Activated CD4-positive, alpha-beta T cell treated with anti-CD3 and anti-CD28 coated beads for 1 hour (primary cell): ENCODE results near the gene FAM234B.
"Not testable (repeated sequence)": the region's sequence is repeated elsewhere in the genome, so short reads cannot be mapped to it uniquely, and the experiment has no call there.

Source experiments
- DNase-seq: peaks from one replicate; pipeline ENCODE4 v3.0.0-alpha.2; 2020

Gene FAM234B

DNA sequence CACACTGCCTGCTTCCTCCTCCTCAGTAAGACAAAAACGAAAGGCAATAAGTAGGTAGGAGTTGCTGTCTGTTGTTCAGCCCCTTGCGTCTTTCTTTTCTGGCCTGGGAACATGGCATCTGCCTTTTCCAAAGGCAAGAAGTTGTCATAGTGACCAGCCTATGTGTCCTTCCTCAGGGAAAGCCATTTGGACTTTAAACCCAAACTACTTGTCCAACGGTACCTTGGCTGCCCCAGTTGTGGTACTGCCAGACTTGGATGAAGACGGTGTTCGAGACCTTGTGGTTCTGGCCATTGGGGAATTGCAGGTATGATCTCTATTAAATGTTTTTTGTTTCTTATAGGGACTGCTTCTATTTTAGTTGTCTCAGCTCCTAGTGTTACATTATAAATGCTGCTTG, 18.5 kb downstream of the FAM234B start:
- no peak for DNase-seq

DNA sequence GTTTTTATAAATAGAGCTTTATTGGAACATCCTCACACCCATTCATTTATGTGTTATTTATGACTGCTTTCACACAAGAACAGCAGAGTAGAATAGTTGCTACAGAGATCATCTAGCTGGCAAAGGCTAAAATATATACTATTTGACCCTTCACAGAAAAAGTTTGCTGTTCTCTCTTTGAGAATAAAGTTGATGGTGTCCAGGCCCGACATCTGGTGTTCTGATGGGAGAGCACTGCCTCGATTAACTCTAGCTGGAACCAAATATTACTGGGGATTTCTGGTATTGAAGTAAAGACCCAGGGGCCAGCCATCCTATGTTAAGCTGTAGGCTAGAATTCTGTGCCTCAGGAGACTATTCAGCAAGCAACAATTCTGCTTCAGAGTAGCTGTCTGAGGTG, 21.8 kb downstream of the FAM234B start:
- DNase-seq, result no peak

DNA sequence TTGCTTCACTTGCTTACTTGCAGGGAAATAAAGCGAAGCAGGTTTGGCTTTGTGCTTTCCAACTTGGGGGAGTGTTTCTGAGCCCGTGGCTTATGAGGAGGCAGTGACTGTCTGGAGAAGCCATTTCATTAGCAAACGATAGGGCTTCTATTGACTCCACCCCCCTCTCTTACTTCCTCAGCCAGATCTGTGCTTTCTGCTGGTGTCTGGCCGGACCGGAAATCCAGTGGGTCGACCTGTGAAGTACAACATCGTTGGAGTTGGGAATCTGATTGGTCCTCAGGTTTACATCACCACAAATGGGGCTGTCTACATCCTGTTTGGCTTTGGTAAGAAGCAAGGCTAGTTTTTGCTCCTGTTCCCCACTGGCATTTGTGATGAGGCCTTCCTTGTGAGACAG, 22.3 kb downstream of the FAM234B start:
- DNase-seq, result no peak

DNA sequence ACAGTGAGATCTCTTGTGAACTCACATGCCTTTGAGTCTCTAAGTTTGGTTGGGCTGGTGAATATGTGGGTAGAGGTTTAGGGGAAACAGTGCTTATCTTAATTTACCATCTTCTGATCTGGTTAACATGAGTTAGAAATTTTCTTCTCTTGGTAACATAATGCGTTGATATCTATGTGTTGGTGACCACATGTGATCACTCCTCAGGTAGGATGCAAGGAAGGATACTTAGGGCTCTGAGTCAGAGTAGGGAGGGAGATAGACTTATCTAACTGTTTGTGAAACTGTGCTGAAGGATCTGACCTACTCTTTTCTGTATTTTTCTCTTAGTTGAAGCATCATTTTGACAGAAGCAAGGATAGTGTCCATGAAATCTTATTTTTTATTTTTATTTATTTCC, 23.1 kb downstream of the FAM234B start:
- DNase-seq, result no peak

DNA sequence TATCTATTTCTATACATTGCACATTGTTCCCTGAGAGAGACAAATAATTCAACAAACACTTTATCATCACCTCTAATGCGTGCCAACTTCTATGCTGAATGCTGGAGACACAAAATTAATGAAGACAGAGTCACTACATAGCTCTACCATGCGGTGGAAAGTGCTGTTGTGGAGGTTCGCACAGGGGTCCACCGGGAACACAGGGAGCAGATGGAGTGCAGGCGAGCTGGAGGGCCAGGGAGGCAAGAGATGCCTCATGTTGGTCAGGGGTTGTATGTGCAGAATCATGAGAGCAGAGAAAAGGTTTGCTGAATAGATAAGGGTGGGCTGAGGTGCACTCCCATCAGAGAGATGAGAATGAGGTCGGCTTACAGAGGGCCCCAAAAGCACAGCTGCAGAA, 25.2 kb downstream of the FAM234B start:
- no peak for DNase-seq

DNA sequence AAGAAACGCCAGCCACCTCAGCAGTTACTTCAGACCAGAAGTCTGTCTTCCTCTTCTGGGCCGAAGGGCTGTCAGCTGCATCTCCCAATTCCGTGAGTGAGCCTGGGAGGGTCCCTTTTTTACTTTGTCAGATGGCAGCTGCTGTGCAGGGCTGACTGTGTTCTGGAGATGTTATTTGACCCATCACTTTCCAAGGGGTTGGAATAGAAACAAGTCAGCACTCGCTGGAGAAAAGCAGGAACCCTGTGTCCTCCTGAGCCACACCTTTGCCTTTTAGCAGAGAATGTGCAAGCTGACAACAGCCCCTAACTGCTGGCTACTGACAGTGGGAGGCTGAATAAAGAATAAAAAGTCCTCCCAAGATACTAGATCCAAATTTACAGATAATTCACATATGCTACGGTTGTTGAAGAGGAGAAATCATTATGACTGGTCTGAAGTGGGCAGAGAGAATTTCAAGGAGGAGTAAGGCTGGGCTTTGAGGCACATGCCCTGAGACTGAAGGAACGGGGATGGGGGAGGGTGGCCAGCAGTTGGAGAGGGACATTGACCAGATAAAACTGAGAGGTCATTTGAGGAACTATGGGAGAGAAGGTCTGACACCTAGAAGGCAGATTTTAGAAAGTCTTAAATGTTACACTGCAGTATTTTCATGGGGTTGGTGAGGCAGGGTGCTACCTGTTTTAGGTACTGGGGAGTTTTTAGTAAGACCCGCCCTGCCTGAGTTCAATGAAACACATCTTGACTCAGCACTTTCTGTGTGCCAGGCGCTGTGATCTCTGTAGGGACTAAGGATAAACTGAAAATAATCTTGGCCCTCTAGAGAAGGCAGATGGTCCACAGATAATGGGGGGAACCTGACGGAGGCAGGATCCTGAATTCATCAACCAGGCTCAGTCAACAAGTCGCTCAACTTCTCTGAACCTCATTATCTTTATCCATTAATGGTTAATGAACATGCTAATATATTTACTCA, 27.4 kb downstream of the FAM234B start:
- no peak for DNase-seq

DNA sequence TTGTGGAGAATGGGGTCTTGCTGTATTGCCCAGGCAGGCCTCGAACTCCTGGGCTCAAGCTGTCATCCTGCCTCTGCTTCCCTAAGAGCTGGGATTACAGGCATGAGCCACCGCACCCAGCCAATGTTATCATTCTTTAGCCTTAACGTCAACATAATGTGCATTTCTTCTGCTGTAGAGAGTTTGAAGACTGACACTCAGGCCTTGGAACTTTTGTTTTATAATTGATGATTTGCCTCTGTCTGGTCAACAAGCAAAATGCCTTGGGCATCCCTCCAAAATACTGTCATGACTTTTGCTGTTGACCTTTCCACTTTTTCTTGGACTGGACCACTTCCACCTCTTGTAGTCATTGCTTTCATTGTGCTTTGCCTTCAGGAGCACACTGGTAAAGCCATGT, 29.0 kb downstream of the FAM234B start:
- DNase-seq, result no peak

DNA sequence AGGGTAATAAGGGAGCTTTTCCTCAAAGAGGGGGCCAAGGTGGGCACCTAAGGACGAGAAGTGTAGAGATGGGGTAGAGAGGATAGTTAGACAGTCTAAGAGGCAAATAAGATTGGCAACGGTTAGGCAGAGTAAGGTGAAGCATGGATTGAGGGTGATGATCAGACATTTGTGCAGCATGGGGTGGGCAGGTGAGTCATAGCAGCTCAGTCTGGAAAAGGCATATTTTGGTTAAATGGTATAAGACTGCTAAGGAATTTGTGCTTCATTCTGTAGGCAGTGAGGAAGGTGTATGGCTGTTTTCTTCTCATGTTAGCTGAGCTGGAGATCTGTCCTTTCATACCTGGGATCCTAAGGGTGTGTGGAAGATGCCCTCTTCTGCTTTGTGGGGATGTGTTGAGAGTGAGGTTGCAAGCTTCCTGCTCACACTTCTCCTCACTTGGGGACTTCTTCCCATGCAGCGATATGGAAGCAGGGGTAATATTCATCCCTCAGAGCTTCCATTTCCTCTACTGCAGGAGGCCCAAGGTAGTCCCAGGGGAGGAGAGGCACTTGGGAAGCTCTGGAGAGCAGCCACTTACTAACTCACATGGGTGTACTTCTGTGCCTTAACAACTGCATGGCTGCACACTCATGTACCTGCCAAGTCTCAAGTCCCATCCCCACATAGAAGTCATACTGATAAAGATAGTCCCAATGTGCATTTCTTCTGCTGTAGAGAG, 30.4 kb downstream of the FAM234B start:
- DNase-seq, result no peak

DNA sequence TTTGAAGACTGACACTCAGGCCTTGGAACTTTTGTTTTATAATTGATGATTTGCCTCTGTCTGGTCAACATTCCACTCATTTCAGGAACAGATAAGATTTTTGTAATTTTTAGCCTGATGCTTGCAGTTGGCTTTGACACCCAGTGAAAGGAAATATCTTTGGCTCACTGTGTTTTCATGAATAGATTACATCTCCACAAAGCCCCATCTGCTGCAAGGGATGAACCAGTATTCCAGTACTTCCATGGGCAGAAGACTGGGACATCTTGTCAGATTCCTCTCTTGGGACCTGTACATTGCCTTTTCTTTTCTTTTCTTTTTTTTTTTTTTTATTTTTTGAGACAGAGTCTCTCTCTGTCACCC, 30.9 kb downstream of the FAM234B start:
- DNase-seq, result no peak

DNA sequence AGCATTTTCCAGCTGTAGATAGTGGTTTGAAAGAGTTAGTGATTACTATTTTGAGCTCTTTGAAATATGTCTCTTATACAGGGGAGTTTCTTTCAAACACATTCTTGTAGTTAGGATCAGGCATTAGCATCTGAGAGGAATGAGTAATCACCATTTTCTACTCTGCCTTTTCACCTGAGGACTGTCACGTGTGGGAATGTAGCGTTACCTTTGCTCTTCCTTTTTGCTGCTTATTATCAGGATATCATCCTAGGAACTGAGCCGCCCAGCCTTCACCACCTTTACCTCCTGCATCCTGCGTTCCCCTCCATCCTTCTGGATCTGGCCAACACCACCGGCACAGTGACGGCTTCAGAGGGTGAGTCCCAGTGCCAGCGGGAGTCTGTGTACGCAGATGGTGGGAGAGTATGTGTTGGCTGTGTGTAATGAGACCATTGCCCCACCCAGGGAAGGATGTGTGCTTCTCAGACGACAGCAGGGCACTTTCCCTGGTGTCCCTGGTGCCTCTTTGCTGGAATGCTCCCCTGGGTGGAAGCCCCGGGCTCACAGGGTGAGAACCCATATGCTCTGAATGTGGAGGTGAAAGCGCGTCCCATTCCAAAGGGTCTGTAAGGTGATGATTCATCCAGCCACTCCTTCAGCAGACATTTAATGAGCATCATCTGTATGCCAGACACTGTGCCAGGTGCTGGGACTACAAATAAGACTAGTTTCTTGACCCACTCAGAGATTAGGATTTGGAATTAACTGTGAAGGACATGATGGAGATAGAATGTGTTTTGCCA, 31.8 kb downstream of the FAM234B start:
- no peak for DNase-seq

DNA sequence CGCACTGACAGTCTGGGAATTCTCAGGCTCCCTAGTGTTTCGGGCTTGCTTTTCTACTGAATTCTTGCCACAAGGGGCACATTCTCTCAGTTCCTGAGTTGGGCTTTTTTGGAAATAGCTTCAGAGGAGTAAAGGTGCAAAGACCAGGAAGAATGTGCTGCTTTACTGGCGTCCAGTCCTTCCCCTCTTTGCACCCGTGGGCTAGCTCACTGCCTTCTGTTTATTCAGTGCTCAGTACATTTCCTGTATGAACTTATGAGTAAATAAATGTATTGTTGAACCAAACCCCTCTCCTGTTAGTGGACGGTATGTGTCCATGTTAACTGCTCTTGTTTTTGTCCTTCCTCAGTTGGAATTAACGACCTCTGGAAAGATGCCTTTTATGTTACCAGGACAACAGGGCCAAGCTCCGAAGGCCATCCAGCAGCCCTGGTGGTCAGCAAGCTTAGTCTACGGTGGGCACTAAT, 35.3 kb downstream of the FAM234B start:
- no peak for DNase-seq

DNA sequence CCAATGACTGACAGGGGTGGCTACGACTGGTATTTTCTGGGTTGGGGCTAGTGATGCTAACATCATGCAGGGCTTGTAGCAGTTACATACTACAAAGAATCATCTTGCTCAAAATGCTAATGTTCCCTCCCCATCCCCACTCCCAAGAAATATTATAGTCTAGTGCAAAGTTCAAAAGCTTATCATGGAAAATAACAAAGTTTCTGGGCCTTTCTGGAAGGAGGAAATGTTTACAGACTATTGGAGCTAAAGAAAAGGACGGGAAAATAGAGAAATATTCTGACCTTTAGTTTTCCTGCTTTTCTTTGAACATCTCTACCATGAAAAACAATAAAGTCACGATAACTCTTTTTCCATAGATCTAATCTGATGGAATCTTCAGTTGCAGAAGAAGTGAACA, 36.1 kb downstream of the FAM234B start:
- DNase-seq, result no peak

DNA sequence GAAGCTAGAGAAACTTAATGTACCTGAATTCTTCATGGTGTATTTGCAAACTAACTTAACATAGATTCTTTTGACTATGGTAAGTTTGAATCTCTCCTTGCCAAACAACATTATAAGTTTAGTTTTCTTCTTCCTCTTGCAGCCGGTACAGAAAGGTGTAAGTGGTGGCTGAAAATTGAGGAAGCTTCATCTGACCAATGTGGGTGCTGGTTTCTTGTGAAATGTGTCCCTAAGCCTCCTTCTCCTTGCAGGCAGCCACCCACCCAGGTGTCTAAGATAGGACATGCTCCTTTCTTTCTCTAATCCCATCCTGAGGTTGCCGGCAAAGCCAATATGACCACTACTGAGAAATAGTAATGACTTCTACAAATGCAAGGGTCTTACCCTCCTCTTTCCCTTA, 38.7 kb downstream of the FAM234B start:
- no peak for DNase-seq

DNA sequence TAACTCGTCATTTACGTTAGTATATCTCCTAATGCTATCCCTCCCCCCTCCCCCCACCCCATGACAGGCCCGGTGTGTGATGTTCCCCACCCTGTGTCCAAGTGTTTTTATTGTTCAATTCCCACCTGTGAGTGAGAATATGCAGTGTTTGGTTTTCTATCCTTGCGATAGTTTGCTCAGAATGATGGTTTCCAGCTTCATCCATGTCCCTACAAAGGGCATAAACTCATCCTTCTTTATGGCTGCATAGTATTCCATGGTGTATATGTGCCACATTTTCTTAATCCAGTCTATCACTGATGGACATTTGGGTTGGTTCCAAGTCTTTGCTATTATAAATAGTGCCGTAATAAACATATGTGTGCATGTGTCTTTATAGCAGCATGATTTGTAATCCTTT, 39.5 kb downstream of the FAM234B start:
- not testable (repeated sequence) for DNase-seq

DNA sequence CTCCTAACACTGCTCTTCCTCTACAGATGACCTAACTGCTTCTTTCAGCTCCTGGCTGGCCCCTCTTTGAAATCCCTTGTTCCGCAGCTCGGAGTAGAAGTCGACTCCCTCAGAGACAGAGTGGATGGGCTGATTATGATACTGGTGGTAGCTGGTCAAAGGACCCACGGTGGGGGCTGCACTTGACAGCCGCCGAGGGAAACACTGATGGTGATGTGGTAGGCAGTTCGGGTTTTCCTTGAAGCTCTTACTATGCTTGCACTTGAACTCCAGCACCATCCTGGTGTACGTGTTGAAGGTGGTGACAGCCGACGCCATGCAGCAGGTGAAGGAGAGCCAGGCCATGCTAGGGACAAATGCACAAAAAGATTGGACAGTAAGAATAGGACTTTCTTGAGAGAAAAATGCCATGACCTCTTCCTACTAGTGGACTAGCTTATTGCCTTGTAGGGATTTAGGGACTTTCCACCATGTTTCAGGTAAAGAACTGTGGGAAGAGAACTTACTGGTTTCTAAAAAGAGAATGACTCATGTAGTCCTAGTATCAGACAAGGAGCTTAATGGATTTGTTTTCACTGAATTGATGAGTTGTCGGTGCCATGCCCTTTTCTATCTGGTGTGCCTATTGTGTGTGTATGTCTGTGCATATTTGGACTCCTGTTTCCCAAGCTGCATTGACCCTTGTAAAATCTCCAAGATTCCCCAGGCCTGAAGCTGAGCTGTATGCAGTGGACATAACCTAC, 40.9 kb downstream of the FAM234B start:
- no peak for DNase-seq

DNA sequence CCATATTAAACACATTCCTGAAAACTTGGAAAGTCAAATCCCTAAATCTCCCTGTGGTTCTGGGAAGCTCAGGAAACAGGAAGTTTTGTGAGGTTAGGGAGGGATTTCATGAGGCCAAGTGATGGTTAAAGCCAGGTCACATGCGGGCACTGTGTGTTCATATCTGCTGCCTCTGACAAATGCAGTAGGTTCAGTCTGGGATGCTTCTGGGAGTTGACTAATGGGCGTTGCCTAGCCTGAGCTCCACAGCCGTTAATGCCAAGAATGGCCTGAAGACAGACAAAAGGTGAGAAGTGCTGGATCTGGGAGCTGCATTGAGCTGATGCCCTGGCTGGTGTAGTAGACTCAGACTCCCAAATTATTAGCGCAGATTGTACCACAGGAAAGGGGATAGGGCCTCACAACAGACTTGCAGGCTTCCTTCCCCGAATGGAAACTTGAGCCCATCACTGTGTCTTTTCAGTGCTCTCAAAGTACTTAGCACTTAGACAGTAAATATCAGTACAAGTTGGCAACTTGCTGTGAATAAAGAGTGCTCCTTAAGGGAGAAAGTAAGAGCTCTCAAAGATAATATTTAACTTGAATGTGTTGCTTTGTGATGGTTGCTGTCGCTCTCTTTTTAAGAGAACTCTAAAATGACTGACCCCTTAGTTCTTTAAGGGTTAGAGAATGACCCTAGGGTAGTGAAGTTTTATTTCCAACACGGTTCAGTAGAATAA, 41.9 kb downstream of the FAM234B start:
- DNase-seq, result no peak

DNA sequence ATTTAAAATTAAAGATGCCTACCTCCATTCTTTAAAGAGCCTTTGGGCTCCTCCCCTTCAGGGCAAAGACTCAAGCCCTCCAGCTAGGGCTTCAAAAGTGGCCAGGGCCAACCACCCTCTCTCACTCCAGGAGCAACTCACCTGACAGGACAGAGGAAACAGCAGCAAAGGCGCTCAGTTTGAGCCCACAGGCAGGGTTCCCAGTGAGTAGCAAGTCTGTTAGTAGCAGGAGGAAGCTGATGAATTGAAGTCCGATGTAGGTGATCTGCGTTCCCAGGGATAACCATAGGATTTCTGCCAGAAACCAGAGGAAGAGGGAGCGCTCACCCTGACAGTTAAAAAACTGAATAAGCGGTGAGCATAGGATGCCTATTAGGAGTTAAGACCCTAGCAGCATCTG, 43.6 kb downstream of the FAM234B start:
- no peak for DNase-seq

DNA sequence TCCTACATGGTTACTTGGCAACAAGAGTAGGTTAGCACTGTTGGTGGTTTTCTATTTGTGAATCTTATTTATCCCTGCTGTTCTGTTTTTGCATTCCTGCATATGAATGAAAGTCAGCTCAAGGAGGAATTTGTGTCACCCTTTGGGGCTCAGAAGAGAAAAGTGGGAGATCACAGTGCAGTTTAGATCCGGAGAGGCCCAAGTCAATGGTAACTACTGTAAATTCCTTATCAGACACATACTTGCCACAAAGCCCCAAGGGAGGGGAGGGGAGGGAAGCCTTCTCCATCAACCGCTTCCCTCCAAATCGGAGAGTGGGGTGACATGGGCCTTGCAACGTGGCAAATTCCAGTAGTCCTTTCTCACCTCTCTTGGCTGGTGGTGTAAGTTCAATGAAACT, 44.3 kb downstream of the FAM234B start:
- no peak for DNase-seq

DNA sequence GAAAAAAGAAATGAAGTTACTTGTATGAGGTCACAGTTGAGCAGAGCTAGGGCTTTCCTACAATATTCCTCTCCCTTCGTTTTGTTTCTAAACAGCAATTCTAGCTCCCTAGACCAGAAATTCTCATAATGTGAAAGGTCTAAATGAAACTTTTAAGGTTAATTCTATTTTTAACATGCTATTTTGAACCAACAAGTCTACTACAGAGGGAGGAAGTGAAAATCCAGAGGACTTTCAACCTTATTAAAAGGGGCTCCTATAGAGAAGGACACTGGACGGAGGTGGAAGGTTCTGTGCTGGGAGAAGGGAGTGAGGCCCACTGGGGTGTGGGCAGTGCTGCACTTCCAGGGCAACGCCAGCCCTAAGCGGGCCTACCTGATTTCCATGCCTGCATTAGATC, 45.9 kb downstream of the FAM234B start:
- no peak for DNase-seq

DNA sequence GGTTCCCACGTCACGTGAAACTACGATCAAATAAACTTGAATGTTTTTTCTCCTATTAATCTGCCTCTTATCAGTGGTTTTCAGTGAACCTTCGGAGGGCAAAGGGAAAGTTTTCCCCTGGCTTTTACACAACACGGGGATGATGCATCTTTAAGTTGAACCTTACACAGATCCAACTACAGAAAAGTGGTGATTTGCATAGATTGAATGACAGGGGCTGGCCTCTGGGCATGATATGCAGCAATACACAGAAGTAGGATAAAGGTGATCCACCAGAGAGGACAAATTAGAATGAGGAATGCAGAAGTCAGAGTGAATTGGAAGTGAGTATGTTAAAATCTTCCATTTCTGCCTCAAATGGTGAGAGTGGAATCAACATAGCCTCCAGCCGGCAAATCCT, 47.7 kb downstream of the FAM234B start:
- no peak for DNase-seq

DNA sequence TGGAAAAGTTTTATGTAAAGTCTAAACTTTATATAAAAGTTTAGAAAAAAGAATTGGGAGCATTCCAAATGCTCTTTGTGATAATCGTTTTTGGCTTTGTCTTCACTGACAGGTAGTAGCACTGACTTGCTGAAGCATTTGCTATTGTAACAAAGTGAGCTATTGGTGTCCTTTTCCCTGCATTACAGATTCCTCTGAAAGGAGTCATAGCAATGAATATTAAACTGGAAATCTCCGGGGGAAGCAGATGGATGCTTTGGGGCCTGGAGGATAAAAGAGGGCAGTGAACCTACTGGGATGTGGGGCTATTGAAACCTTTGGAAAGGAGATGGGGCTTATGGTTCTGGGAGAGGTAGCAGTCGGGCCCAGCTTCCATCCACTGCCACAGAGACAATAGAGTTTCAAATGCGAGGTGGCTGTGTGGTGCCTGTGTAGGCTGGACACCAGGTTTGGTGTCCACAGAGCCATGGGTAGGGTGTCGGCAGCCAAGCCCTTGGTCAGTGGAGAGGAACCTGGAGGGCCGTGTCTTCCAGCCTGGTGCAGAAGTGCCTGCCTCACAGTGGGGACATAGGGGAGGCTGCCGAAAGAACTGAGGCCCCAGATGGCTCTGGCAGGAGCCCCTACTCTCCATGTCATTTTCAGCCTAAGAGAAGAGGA, 49.1 kb downstream of the FAM234B start:
- DNase-seq, result no peak

DNA sequence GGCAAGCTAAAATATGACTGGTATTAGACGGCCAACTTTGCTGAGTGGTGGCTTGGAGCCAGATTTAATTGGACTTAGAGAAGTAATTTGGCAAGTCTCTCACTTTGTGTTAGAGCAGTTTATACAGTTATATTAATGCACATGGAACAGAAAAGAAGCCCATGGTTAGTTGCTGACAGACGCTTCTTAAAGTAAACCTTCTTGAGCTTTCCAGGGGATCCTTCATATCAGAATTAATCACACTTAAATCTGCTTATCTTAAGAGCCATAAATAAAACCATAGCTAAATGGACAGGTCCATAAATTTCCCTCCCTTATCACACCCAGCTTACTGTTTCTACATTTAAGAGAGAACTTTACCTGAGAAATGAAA, 49.7 kb downstream of the FAM234B start:
- DNase-seq, result no peak
